CD4-positive, alpha-beta T cell treated with Interleukin-12 subunit alpha and Interleukin-12 subunit beta, for 1 hour (primary cell): ENCODE measurements around the gene RAP1GAP.
A peak's percentile ranks its signal among the peaks of the same experiment; 100 is the strongest.

Experiments used
- DNase-seq: peaks from one replicate; pipeline ENCODE4 v3.0.0-alpha.2; 2020

The RAP1GAP gene

GRCh38 chr1:21607549-21608529 lies 61.3 kb downstream of the RAP1GAP start:
- peak; percentile 28 for DNase-seq

GRCh38 chr1:21605964-21606705 lies 63.0 kb downstream of the RAP1GAP start:
- no peak for DNase-seq

GRCh38 chr1:21605012-21605715 lies 64.0 kb downstream of the RAP1GAP start:
- no peak for DNase-seq

- no peak for DNase-seq
These were observed 64.8 kb downstream of the RAP1GAP start for GRCh38 chr1:21604208-21604957.

- no peak for DNase-seq
These were observed 65.7 kb downstream of the RAP1GAP start for GRCh38 chr1:21603177-21604138.

GRCh38 chr1:21601278-21602048 lies 67.7 kb downstream of the RAP1GAP start:
- no peak for DNase-seq

GRCh38 chr1:21599402-21599801 lies 69.8 kb downstream of the RAP1GAP start:
- DNase-seq = no peak

- DNase-seq = no peak
These were observed 70.3 kb downstream of the RAP1GAP start for GRCh38 chr1:21598904-21599303.

GRCh38 chr1:21598417-21598816 lies 70.7 kb downstream of the RAP1GAP start:
- DNase-seq = no peak

- DNase-seq = no peak
These were observed 71.4 kb downstream of the RAP1GAP start for GRCh38 chr1:21597753-21598152.

- no peak for DNase-seq
These were observed 72.5 kb downstream of the RAP1GAP start for GRCh38 chr1:21596628-21597027.

GRCh38 chr1:21596174-21596573 lies 73.0 kb downstream of the RAP1GAP start:
- DNase-seq = no peak

- peak; percentile 26 for DNase-seq
These were observed 73.9 kb downstream of the RAP1GAP start for GRCh38 chr1:21594935-21595897.

- no peak for DNase-seq
These were observed 74.7 kb downstream of the RAP1GAP start for GRCh38 chr1:21594501-21594900.

- no peak for DNase-seq
These were observed 75.9 kb downstream of the RAP1GAP start for GRCh38 chr1:21593231-21593630.

- DNase-seq = no peak
These were observed 76.9 kb downstream of the RAP1GAP start for GRCh38 chr1:21592086-21592865.

- DNase-seq = no peak
These were observed 78.2 kb downstream of the RAP1GAP start for GRCh38 chr1:21590934-21591333.

- no peak for DNase-seq
These were observed 78.9 kb downstream of the RAP1GAP start for GRCh38 chr1:21590126-21590880.
